ENCODE results near the gene ZBTB16. TPM values are rescaled to one million over a fixed set of nuclear protein-coding genes. Genes with fewer than 3 reads are reported as not detected.
A peak's percentile ranks its signal among the peaks of the same experiment; 100 is the strongest.

Gene ZBTB16
- total RNA-seq, 4 donors from 2014 or later, result 10.4 to 137 (median 18.8) TPM

DNA sequence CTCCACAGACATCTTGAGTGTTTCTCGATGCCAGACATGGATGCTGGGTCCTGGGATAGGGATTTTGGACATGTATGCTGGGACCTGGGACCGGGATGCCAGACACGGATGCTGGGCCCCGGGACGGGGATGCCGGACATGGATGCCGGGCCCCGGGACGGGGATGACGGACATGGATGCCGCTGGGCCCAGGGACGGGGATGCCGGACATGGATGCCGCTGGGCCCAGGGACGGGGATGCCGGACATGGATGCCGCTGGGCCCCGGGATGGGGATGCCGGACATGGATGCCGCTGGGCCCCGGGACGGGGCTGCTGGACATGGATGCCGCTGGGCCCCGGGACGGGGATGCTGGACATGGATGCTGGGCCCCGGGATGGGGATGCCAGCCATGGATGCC lies 139.5 kb downstream of the ZBTB16 start:
- WGBS, 2 donors, result 94 to 97% methylated on average over 20 to 23 of the region's 26 CpGs
- H3K9me3 ChIP-seq, result no peaks in the 10 kb centered on the region
- no peak for TF ChIP-seq POLR2A (IDR thresholded peaks at IDR 0.05)
- TF ChIP-seq, protein P1, sequence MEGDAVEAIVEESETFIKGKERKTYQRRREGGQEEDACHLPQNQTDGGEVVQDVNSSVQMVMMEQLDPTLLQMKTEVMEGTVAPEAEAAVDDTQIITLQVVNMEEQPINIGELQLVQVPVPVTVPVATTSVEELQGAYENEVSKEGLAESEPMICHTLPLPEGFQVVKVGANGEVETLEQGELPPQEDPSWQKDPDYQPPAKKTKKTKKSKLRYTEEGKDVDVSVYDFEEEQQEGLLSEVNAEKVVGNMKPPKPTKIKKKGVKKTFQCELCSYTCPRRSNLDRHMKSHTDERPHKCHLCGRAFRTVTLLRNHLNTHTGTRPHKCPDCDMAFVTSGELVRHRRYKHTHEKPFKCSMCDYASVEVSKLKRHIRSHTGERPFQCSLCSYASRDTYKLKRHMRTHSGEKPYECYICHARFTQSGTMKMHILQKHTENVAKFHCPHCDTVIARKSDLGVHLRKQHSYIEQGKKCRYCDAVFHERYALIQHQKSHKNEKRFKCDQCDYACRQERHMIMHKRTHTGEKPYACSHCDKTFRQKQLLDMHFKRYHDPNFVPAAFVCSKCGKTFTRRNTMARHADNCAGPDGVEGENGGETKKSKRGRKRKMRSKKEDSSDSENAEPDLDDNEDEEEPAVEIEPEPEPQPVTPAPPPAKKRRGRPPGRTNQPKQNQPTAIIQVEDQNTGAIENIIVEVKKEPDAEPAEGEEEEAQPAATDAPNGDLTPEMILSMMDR (IDR thresholded peaks at IDR 0.05), result no peak
- H3K4me3 ChIP-seq, result no peak overlapping the region
- peaks cover 0 to 9% (median 0%) of the 10 kb centered on the region in 3 donors for H3K36me3 ChIP-seq
- intact Hi-C loops (cut with DNase I), result loop anchor here (10.0 kb wide), 1 partner anchor 134 kb away; no protein-coding TSS in a partner anchor
- H3K27ac ChIP-seq, result peak overlapping the region; percentile 79 to 93 (median 92)
- no peak for DNase-seq
- H3K4me1 ChIP-seq, result peaks cover 32 to 85% (median 58%) of the 10 kb centered on the region in 3 donors
- H3K27me3 ChIP-seq, result no peaks in the 10 kb centered on the region

DNA sequence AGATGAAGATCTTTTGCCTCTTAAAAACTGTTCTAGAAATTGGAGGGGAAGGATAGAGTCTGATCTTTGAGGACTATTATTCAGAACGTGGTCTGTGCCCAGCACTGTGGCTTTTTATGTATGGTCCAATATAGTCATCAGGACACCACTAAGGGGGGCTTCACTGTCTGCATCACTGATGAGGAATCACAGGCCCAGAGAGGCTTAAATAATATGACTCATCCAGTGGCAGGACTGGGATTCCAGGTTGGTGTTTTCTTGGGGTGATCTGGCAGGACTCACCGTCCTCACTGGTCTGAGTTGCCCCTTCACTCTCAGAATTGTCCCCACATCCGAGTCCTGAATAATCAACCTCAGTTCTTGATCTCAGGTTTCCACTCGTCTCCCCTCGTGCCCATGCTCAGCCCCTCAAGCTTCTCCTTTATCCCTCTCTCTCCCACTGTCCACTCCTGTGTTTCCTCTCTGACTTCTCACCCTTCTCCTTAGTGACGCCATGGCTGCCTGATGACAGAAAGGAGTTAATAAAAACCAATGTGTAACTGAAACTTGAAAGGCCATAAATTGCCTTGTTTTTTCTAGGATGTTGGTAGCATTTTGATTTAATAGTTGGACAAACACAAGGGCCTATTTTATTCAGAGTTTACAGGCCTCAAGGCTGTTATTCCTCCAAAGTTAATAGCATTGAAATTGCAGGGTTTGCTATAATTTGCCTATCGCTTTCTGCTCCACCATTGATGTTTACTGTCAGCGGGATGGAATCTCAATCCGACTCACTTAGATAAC lies 141.0 kb downstream of the ZBTB16 start:
- intact Hi-C loops (cut with DNase I), result no loop called here
- Histone ChIP-seq H3K4me3 (no peak overlapping the region), H3K4me1 (peaks cover 24 to 72% (median 43%) of the 10 kb centered on the region in 3 donors), H3K27ac (peak overlapping the region in 3 of 4 donors; percentile 76 to 93 (median 93)), H3K9me3 (no peaks in the 10 kb centered on the region), H3K36me3 (peaks cover 0 to 20% (median 0%) of the 10 kb centered on the region in 3 donors), H3K27me3 (no peaks in the 10 kb centered on the region)
- TF ChIP-seq POLR2A (IDR thresholded peaks at IDR 0.05), result no peak
- TF ChIP-seq, protein P1 (IDR thresholded peaks at IDR 0.05), result no peak
- WGBS, 2 donors, result 88 to 89% methylated on average over 9 of the region's 9 CpGs
- DNase-seq, result no peak

DNA sequence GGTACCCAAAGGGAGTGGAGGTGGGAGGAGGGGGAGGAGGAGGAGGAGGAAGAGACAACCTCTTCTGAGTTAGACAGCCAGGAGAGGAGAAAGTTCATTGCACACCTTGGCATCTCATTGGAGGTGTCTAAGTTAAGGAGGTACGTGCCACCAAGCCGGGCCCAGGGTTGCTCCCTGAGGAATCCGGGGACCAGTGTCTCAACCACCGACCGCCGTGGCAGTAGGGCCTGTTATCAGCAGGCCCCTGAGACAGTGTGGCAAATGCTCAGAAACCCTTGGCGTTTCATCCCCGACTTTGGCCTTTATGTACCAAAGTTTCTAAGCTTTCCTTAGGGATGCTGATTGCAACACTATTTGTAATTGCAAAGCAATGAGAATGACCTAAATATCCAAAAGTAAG lies 141.7 kb downstream of the ZBTB16 start:
- WGBS, 2 donors, result 92 to 95% methylated on average over 7 to 8 of the region's 8 CpGs
- no peaks in the 10 kb centered on the region for H3K27me3 ChIP-seq
- peak overlapping the region in 3 of 4 donors; percentile 76 to 93 (median 93) for H3K27ac ChIP-seq
- no peaks in the 10 kb centered on the region for H3K9me3 ChIP-seq
- peaks cover 0 to 27% (median 0%) of the 10 kb centered on the region in 3 donors for H3K36me3 ChIP-seq
- TF ChIP-seq POLR2A (IDR thresholded peaks at IDR 0.05), result no peak
- TF ChIP-seq, protein P1 (IDR thresholded peaks at IDR 0.05), result no peak
- intact Hi-C loops (cut with DNase I), result no loop called here
- peaks cover 21 to 65% (median 37%) of the 10 kb centered on the region in 3 donors for H3K4me1 ChIP-seq
- DNase-seq, result no peak
- H3K4me3 ChIP-seq, result no peak overlapping the region

DNA sequence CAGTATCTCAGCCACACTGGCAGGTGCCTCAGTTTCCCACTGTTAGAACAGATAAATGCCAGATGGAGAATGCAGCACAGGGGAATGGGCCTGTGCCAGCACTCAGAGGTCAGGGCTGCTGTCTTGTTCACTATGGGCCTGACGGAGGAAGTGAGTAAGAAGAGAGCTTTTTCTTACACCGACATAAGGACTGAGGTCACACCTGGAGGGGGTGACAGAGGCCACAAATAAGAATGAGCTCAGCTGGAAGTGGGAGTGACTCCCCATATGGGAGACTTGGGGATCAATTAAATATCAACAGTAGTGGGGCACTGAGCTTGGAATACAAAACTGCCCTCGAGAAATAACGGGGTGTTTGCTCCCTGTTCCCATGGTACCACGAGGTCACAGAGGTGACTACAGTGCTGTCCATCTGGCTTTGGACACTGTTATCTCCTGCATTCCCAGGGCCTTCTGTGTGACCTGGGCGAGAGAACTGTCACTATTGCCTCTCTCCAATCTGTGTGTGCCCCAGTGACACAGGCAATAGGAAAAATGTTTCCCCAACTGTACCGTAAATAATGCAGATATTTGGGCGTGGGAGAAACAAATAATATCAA lies 142.6 kb downstream of the ZBTB16 start:
- intact Hi-C loops (cut with DNase I), result no loop called here
- H3K27me3 ChIP-seq, result no peaks in the 10 kb centered on the region

More for the DNA sequence above, 142.6 kb downstream of the ZBTB16 start:
- 73 to 74% methylated on average over 8 of the region's 8 CpGs for WGBS, 2 donors
- peaks cover 0 to 36% (median 0%) of the 10 kb centered on the region in 3 donors for H3K36me3 ChIP-seq
- H3K9me3 ChIP-seq, result no peaks in the 10 kb centered on the region
- TF ChIP-seq POLR2A (IDR thresholded peaks at IDR 0.05), result no peak
- TF ChIP-seq, protein P1 (IDR thresholded peaks at IDR 0.05), result no peak
- DNase-seq, result no peak
- peak overlapping the region in 3 of 4 donors; percentile 63 to 93 (median 93) for H3K27ac ChIP-seq
- peaks cover 13 to 56% (median 28%) of the 10 kb centered on the region in 3 donors for H3K4me1 ChIP-seq
- no peak overlapping the region for H3K4me3 ChIP-seq

All from esophagus squamous epithelium (tissue), 5 donors.